ENCODE results near the gene ERVV-1. TPM values are rescaled to one million over a fixed set of nuclear protein-coding genes. Genes with fewer than 3 reads are reported as not detected.
"Not testable (repeated sequence)": the region's sequence is repeated elsewhere in the genome, so short reads cannot be mapped to it uniquely, and the experiment has no call there.

Gene ERVV-1
- total and polyA plus RNA-seq, 8 donors: not detected

- Histone ChIP-seq H3K4me1 (no peaks in the 10 kb centered on the region), H3K9me3 (no peaks in the 10 kb centered on the region), H3K4me3 (no peak overlapping the region), H3K27ac (no peak overlapping the region), H3K36me3 (no peaks in the 10 kb centered on the region), H3K27me3 (no peaks in the 10 kb centered on the region)
- TF ChIP-seq, protein P1, sequence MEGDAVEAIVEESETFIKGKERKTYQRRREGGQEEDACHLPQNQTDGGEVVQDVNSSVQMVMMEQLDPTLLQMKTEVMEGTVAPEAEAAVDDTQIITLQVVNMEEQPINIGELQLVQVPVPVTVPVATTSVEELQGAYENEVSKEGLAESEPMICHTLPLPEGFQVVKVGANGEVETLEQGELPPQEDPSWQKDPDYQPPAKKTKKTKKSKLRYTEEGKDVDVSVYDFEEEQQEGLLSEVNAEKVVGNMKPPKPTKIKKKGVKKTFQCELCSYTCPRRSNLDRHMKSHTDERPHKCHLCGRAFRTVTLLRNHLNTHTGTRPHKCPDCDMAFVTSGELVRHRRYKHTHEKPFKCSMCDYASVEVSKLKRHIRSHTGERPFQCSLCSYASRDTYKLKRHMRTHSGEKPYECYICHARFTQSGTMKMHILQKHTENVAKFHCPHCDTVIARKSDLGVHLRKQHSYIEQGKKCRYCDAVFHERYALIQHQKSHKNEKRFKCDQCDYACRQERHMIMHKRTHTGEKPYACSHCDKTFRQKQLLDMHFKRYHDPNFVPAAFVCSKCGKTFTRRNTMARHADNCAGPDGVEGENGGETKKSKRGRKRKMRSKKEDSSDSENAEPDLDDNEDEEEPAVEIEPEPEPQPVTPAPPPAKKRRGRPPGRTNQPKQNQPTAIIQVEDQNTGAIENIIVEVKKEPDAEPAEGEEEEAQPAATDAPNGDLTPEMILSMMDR (IDR thresholded peaks at IDR 0.05): no peak
- DNase-seq: no peak
- no peak for FAIRE-seq
- ATAC-seq: no peak
- intact Hi-C loops (cut with DNase I): no loop called here
- WGBS, 2 donors: 85 to 90% methylated on average over 2 of the region's 2 CpGs
Observed at GRCh38 chr19:53015159-53015558, 1.4 kb downstream of the ERVV-1 start.

- no peak for ATAC-seq
- intact Hi-C loops (cut with DNase I): no loop called here
- DNase-seq: no peak
- Histone ChIP-seq H3K27me3 (no peaks in the 10 kb centered on the region), H3K36me3 (no peaks in the 10 kb centered on the region), H3K4me1 (no peaks in the 10 kb centered on the region), H3K9me3 (no peaks in the 10 kb centered on the region), H3K27ac (no peak overlapping the region), H3K4me3 (no peak overlapping the region)
- no peak for FAIRE-seq
- 64 to 69% methylated on average over 8 of the region's 8 CpGs for WGBS, 2 donors
- TF ChIP-seq, protein P1 (IDR thresholded peaks at IDR 0.05): no peak
Observed at GRCh38 chr19:53015730-53016129, 2.0 kb downstream of the ERVV-1 start.

GRCh38 chr19:53019684-53020083 lies 6.0 kb downstream of the ERVV-1 start:
- ATAC-seq (no peak), FAIRE-seq (no peak), DNase-seq (no peak)
- no peaks in the 10 kb centered on the region for H3K27me3 ChIP-seq
- no peak overlapping the region for H3K4me3 ChIP-seq
- TF ChIP-seq, protein P1 (IDR thresholded peaks at IDR 0.05): no peak
- no peaks in the 10 kb centered on the region for H3K9me3 ChIP-seq
- intact Hi-C loops (cut with DNase I): no loop called here
- no peaks in the 10 kb centered on the region for H3K4me1 ChIP-seq
- 8 to 10% methylated on average over 1 of the region's 1 CpG for WGBS, 2 donors
- no peaks in the 10 kb centered on the region for H3K36me3 ChIP-seq
- H3K27ac ChIP-seq: no peak overlapping the region

DNA sequence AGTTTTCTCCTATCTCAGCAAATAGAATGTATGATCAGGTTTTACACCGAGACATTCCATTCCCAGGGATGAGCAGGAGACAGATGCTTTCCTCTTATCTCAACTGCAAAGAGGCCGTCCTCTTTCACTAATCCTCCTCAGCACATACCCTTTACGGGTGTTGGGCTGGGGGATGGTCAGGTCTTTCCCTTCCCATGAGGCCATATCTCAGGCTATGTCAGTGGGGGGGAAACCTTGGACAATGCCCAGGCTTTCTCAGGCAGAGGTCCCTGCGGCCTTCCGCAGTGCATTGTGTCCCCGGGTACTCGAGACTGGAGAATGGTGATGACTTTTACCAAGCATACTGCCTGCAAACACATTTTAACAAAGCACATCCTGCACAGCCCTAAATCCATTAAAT lies 14.6 kb downstream of the ERVV-1 start:
- intact Hi-C loops (cut with DNase I); H3K36me3 ChIP-seq; H3K4me1 ChIP-seq; FAIRE-seq; H3K4me3 ChIP-seq; ATAC-seq; H3K9me3 ChIP-seq; H3K27ac ChIP-seq; DNase-seq; H3K27me3 ChIP-seq: not testable (repeated sequence)
- WGBS, 2 donors: 17 to 24% methylated on average over 7 of the region's 7 CpGs

GRCh38 chr19:53034054-53034453 lies 20.3 kb downstream of the ERVV-1 start:
- intact Hi-C loops (cut with DNase I): no loop called here
- 77 to 93% methylated on average over 2 of the region's 2 CpGs for WGBS, 2 donors
- ATAC-seq (no peak), FAIRE-seq (no peak), DNase-seq (no peak)
- Histone ChIP-seq H3K4me1 (no peaks in the 10 kb centered on the region), H3K4me3 (no peak overlapping the region), H3K27me3 (no peaks in the 10 kb centered on the region), H3K36me3 (no peaks in the 10 kb centered on the region), H3K9me3 (no peaks in the 10 kb centered on the region), H3K27ac (no peak overlapping the region)
- TF ChIP-seq, protein P1 (IDR thresholded peaks at IDR 0.05): no peak

Data from pancreas (tissue), 10 donors.